ELR (cell line): ENCODE measurements around the gene CTCFL.

ENCODE experiments used
- DNase-seq: peaks from one replicate; pipeline ENCODE4 v3.0.0-alpha.2; 2015; ENCODE audit warnings: low read depth

CTCFL gene

DNA sequence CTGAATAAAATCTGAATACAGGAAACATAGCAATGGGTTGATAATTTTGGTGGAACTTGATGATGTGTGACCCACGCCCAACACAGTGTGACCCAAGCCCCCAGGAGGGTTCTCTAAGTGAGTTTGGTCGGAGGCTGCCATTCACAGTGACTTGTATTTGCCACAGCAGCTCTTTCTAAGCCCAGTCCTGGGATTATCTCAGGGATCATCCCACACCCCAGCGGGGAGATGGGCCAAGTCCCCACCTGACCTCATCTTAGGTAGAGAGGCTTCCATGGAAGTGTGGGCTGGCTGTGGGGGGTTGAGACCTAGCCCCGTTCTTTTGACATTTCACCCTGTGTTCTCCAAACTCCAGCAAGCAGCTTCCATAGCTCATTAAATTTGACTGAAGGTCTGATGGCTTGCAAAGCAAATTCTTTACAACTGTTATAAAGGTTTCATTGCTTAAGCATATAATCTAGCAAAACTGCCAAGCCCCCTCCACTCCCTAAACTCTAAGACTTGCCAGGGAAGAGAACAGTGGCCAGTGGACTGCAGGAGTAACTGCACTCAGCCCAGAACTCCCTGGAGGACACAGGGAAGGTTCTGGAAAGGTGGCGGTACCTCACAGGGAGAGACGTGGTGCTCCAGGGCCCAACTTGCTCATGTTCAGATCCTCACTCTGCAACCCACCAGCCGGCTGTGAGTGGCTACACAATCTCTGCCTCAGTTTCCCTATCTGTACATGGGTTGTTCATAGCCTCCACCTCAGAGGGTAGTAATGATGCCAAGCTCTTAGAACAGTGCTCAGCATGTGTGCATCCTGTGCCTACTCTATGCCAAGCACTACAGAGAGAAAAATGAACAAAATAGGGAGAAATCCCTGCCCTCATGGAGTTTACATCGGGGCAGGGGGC, 35.0 kb upstream of the CTCFL start:
- DNase-seq, result no peak

DNA sequence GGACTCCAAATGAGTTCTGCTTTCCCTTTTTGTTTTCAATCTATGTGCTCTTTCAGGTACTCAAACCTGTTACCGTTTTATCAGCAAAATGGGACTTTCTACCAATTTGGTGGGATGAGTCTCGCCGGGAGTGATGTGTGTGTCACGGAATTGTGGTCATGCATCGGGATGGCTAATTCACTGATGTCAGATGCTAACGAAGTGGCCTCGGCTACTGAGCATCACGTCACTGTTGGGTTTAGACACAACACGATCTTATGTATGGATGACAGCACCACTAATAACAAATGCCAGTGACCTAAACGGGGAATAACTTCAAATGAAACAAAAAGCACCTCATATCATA, 34.3 kb upstream of the CTCFL start:
- DNase-seq, result no peak

DNA sequence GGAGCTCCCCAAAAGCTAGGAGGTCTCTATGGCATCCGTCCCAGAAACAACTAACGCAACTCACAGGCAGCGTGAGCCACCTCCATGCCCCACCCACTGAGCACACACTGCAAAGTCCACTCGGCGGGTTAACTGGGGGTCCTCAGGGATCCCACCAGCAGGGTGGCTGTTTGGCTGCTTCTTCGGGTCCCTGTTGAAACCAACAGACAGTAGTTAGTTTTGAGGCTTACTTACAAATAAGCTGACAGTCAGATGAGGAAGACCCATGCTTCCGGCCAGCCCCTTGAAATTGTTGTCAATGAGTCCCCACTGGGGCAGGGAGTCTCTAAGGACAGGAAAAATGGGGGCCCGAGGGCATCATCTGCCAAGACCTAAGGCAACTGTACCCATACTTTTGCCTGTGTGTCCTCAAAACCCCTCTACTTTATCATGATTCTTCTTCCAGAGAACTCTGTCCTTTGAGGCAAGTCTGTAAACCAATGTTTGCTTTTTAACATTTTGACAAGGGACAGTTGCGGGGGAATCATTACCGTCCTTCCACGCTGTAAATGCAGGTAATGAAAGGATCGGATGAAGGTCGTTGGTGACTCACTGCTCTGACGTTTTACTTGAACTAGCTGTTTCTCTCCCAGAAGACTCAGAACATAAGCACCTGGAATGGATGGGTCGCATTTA, 33.8 kb upstream of the CTCFL start:
- DNase-seq, result no peak

DNA sequence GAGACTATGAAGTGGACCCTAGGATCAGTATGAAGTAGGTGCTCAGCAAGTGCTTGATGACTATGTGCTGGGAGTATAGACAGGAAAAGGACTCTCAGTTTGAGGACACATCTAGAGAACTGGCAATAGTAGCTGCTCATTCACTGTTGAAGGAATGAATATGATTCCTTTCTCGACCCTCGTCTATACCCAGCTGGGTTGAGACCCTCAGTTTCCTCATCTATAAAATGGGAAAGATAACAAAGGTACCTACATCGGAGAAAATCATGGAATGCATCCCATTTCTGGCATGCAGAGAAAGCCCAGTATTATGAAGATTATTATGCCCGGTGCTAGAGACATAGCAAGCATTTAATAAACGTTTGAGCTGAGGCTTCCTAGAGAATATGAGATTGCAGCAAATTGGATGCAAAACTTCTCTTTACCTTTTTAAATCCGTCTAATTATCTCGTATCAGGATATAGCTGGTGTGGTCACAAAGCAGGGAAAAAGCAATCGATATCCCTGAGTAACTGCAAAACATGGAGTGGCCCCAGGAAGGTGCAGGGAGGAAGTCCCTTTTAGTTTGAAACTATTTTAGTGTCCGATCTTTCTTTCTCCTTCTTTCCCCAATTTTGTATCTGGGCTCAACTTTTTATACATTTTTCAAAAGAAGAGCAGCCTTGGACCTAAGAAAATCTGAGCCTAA, 33.1 kb upstream of the CTCFL start:
- DNase-seq, result no peak

DNA sequence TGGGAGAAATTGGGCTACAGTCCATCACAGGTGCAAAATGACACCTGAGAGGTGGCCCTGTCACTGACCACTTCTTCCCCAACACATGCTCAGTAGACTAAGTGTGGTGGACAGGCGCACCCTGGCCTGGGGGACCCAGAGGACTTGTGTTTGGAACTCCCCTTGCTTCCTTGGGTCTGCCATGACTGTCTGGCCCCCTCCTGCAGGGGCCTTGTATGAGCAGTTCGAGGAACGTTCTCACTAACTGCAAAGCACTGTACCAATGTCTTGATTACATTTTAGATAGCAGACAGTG, 32.0 kb upstream of the CTCFL start:
- DNase-seq, result no peak

DNA sequence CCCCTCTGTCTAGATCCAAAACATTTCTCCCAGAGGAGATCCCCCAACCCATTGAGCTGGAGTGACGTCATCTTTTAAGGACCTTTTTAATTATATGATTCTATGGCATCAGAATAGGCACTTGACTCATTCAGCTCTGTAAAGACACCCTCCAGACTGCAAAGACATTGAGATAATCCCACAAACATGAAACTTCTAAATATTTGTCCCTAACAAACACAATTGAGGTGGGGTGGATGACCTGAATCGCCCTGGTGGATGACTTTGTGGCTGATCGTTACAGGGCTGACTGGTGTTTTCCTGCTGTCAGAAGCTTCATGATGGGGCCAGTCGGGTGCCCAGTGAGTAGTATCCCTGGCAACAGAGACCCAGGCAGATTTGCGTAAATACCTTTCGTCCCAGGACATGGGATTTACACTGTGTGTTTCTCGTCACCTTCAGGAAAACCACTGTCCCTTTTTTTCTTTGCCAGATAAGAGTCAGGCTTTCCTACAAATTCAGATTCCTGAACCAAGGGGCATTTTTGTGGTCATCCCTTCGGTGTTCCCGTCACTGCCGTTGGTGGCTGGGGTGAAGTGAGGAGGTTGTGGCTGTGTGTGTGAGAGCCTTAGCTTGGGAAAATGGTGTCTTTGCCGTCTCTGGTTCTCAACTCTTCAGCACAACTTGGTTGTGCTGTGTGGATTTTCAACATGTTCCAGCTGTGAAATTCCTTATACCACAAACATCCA, 30.7 kb upstream of the CTCFL start:
- DNase-seq, result no peak

DNA sequence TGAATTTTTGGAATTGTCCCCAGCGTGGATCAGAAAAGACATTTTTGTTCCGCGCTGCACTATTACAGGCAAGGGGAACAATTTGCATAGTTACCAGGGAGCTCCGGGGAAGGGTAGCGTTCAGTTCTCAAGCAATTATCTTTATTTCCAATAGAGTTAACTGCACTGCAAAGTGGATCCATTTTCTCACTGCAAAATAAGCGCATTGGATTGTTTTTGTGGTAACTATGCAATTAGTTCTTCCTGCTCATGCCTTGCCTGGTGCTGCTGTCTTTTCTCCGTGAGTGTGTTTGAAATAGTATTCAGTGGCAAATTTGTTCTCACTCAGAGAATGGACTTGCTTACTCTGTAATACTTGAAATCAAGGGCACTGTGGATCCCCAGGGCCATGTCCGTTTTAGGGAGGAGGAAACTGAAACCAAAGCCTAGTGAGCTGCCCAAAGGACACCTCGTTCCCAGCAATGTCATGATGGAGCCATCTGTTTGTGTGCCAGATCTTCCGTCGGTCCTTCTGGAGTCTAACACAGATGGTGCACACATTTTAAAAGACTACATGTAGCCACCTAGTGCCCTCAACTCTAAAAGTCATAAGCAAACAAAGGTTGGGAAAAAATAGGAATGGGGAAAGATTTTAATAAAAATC, 28.6 kb upstream of the CTCFL start:
- DNase-seq, result no peak

DNA sequence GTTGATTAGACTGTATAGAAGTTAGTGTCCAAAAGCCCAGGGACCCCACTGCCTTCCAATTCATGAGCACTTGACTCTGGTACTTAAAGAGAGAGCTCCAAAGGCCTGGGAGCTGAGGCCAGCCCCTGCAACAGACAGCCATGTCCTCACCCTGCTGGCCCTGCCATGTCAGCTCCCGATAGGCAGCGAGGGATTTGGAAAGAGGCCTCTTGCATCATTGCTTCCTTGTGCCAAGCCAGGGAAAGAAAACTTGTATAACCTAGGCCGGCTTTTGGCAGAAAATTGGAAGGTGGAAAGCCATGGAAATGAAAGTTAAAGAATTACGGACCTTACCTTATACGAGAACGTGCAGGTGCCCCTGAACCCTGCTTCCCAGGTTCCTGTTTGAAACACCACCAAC, 27.5 kb upstream of the CTCFL start:
- no peak for DNase-seq

DNA sequence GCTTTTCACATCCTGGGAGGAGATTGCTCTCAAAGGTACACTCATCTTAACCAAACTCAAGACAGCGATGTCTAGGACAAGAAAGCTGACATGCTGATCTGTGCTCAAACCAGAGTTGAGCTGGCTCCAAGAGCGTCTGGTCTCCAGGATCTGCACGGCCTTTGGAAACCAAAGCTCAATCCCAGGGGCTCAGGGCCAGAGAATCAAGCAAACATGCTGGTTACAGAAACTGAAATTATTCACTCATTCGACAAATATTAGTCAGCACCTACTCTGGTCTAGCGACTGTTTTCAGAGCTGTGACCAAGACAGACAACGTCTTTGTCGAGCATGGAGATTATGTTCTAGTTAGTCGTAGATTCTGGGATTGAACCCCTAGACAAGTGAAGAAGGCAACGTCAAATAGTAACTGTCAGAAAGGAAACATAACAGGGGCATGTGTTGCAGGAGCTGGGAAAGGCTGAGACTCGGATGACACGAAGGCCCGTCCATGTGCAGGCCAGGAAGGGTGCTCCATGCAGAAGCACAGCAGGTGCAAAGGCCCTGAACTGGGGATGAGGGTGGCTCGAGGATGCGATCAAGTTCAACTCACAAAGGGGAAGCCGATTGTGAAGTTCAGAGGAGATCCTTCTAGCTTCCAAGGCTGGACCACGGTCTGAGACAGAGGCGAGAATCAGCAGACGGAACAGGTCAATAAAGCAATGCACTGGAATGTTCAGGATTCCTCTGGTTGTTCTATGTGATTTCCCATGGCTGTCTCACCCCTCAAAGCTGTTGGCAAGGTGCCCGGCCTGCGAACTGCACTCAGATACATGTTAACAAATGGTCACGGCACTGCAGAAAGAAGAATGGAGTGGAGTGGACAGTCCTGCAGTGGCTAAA, 23.5 kb upstream of the CTCFL start:
- DNase-seq, result no peak

DNA sequence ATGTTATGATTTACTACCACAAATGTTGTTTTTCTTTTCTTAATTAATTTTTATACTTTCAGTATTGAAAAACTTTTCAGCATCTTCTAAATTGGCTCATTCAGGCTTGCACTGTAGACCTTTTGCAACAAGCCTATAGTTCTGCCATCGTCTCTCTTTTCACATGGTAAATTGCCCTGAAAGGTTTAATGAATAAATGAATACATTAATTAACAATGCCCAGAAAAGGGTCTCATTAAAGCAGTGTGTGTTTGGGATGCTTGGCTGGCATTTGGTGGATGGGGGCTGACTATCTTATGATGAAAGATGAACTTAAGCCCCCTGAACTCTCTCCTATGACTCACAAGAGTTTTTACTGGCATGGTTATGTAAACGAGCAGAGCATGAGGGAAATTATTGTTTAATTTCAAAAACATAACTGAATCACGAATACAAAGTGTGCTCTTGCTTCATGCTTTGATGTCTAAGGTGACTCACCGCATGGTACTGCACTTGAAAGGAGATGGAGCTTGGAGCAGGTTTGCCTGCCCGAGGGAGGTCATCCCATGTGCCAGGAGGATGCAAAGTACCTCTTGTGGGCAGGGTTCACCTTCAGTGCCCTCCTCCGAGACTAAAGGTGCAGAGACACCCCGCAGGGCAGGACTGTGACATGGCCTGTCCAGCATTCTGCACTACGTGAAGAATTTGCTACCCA, 22.2 kb upstream of the CTCFL start:
- peak; percentile 23 for DNase-seq

DNA sequence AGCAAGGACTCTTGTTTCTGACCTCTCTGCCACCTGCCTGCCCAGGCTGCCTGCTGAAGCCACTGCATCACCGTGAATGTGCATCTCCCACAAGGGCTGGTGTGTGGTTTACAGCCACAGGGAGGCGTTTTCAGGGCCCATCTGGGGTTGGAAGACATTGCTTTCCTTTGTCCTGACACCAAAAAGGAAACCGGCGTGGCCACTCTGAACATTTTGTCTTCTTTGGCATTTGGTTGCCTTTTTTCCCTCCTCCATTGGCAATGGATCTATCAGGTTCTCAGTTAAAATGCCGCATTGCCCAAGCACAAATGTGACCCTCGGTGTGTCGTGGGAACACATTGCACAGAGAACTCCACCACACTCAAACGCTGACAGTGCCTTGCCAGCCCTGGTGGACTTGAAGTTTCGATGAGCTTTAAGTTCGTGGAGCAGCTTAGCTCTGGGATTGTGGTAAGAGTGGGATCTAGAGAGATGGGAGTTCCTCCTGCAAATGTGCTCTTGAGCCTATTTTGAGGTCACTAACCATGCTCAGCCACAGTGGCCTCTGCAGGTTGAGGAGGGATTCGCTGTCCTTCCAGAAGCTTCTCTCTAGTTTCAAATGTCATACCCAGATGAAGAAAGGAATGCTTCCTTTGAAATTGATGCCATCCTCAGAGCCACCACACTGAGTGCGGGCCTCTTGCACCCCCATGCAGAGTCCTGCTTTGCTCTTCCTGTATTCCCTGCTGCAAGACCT, 21.2 kb upstream of the CTCFL start:
- DNase-seq, result no peak

DNA sequence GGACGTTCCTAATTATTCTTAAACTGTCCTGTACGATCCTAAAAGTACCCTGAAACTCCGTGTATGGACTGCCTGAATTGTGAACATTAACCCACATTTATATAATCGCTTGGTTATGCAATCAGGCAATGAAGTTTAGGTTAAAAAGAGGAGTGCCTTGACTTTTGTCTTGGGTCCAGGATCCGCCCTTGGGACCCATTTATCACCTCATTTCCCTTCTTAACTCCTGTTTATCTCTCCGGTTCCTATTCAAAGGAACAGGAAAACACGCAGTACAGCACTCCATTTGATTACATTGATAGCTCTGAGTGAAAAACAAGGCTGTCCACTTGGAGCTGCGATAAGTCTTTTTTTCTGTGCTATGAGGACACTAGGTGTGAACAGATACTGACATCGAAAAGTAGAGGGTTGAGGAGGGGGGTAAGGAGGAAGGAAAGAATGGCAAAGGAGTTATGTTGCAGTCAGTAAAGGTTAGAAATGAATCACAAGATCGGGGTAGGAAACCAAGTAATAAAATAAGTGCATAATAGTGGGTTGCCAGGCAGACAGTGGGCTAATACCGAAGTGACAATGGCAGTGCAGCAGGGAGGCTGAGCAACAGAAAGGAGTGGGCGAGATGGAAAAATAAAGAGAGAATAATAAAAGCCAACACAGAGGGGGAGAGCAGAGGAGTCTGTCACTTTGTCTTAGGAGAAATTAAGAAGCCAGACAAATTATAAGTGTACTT, 20.1 kb upstream of the CTCFL start:
- no peak for DNase-seq

DNA sequence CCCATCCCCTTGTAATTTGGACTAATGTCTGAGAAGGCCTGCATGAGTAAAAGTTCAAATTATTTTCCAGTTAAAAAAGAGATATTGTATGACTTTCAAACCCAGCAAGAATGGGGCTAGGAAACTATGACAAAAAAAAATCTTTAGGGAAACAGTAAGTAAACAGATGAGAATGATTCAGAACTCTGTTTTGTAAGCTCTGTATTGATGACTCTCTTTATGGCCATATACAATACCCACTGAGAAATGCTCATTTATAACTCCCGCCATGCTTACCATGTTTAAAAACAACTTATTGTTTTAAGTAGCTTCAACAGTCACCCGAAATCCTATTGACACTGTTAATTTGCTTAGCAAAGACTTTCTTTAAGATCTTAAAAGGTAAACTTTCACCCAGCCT, 18.8 kb upstream of the CTCFL start:
- no peak for DNase-seq

DNA sequence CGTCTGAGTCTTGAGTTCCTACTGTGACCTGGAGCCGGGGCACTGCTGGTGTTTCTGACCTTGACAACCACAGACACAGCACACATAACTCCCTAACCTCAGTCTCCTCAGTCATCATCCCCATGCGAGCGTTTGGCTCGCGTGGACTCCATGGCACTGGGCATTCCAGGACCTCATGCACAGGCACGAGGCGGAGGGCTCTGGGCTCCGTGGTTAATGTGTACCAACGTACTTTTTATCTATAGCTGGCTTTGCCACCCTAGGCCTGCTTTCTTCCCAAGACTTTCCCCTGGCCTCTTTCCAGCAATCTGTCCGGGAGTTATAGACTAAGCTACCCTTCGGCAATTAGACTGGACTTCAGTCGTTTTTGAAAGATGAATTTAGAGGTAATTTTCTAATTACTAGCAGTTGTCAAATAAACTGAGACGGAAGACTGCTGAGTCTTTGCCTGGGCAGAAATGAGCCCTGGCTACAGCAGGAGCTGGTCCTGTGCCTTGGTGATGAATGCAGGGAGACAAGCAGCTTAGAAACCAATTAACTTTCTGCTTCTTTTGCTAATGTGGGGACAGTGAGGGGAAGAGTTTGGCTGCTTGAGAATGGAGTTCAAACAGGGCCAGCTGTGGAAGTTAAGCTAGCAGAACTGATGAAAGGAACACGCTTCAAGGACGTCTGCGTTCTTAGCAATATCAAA, 16.1 kb upstream of the CTCFL start:
- DNase-seq, result no peak

DNA sequence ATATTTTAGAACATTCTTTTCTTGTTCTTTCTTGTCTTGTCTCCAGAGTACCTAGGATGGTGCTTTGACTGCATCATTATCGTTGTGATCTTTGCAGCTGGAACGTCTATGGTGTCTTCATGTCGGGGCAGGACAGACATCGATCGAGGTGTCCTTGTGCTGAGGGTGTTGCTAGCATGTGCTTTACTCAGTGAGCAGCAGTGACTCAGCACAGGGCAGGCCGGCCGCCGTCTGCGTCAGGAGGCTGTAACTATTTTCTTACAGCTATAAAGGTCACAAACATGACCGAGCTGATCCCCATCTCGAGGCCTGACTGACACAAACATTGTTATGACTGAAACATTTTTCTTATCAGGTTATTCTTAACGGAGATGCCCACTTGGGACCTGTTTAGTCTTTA, 14.9 kb upstream of the CTCFL start:
- no peak for DNase-seq

DNA sequence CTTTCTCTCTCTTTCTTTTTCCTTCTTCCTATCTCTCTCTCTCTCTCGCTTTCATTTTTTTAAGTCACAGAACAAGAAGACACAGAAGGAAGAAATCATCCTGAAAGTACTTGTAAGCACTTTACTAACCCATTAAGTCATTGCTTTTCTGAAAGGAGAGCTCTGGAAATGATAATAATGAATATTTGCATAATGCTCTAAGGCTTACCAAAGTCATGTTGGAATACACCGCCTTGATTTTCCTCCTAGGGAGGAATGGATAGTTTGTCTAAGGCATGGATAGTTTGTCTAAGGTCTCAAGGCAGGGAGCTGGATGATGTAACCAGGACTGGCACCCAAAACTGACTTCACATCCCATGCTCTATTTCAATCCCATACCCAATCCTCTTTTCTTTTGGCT, 12.9 kb upstream of the CTCFL start:
- DNase-seq, result no peak

DNA sequence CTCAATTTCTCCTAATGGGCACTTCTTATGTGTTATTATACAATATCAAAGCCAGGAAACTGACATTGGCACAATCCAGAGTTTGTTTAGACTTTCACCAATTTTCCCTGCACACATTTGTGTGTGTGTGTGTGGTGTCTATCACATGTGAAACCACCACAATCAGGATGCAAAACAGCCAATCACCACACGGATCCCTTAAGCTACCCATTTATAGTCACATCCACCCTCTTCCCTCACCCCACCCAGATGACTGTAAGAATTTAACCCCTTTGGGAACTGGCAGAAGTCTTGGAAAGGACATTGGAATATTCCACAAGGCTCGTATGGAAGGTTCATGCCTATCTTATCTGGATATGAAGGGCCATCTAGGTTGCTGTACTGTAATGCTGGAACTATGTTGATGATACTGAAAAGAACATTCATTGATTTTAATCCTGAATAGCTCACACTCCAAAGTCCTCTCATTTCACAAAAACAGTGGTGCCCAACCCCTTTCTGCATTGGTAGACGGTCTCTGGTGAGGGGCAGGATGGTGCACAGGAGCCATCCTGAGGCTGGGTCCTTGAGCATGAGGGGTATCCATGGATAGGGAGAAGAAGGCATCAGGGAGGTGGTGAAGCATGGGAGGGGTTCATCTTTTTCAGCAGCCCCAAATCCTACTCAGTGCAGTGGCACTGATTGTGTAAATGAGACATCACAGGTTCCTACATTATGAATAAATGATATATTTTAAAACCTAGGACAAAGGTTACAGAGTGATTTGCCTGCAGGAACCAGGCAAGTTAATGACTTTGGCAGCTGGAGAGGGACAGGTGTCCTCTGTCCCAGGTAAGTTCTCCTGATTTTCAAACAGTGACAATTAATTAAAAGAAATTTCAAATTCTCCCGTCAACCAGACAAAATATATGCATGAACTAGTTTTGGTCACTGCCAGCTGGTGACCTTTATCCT, 12.1 kb upstream of the CTCFL start:
- no peak for DNase-seq
